Measurements from ENCODE around the gene CST3. TPM values are rescaled to one million over a fixed set of nuclear protein-coding genes. Genes with fewer than 3 reads are reported as not detected.

Gene CST3
- total RNA-seq, 1 donor from 2014 or later, result 82.7 TPM

GRCh38 chr20:23683281-23683680 is 45.5 kb upstream of the CST3 start:
- FAIRE-seq, result no peak
- TF ChIP-seq CTCF (IDR thresholded peaks at IDR 0.05; ENCODE audit: insufficient read depth, low read length, severe bottlenecking), result no peak

GRCh38 chr20:23680146-23680545 is 42.4 kb upstream of the CST3 start:
- FAIRE-seq (peak; percentile 83), DNase-seq (ENCODE audit: low read depth) (no peak)
- H3K27me3 ChIP-seq (ENCODE audit: control insufficient read depth, insufficient read depth, low read length), result no peaks in the 10 kb centered on the region
- no peak overlapping the region for H3K4me3 ChIP-seq (ENCODE audit: low read depth, low read length)
- H3K36me3 ChIP-seq (ENCODE audit: control insufficient read depth, insufficient read depth, low read length), result no peaks in the 10 kb centered on the region
- no peak for TF ChIP-seq CTCF (IDR thresholded peaks at IDR 0.05; ENCODE audit: insufficient read depth, low read length, severe bottlenecking)

More at GRCh38 chr20:23683281-23683680, 45.5 kb upstream of the CST3 start:
- Histone ChIP-seq H3K27me3 (ENCODE audit: control insufficient read depth, insufficient read depth, low read length) (no peaks in the 10 kb centered on the region), H3K4me3 (ENCODE audit: low read depth, low read length) (no peak overlapping the region), H3K36me3 (ENCODE audit: control insufficient read depth, insufficient read depth, low read length) (no peaks in the 10 kb centered on the region)
- DNase-seq (ENCODE audit: low read depth), result no peak

- FAIRE-seq, result peak; percentile 28
Observed at GRCh38 chr20:23679133-23680092, 41.7 kb upstream of the CST3 start.

GRCh38 chr20:23673209-23673608 is 35.5 kb upstream of the CST3 start:
- H3K36me3 ChIP-seq (ENCODE audit: control insufficient read depth, insufficient read depth, low read length), result no peaks in the 10 kb centered on the region
- TF ChIP-seq CTCF (IDR thresholded peaks at IDR 0.05; ENCODE audit: insufficient read depth, low read length, severe bottlenecking), result no peak
- DNase-seq (ENCODE audit: low read depth) (no peak), FAIRE-seq (no peak)
- no peaks in the 10 kb centered on the region for H3K27me3 ChIP-seq (ENCODE audit: control insufficient read depth, insufficient read depth, low read length)
- H3K4me3 ChIP-seq (ENCODE audit: low read depth, low read length), result no peak overlapping the region

More at GRCh38 chr20:23679133-23680092, 41.7 kb upstream of the CST3 start:
- Histone ChIP-seq H3K27me3 (ENCODE audit: control insufficient read depth, insufficient read depth, low read length) (no peaks in the 10 kb centered on the region), H3K4me3 (ENCODE audit: low read depth, low read length) (no peak overlapping the region), H3K36me3 (ENCODE audit: control insufficient read depth, insufficient read depth, low read length) (no peaks in the 10 kb centered on the region)
- peak; percentile 32 for DNase-seq (ENCODE audit: low read depth)
- TF ChIP-seq CTCF (IDR thresholded peaks at IDR 0.05; ENCODE audit: insufficient read depth, low read length, severe bottlenecking), result no peak

- TF ChIP-seq CTCF (IDR thresholded peaks at IDR 0.05; ENCODE audit: insufficient read depth, low read length, severe bottlenecking), result no peak
- no peak for DNase-seq (ENCODE audit: low read depth)
- H3K27me3 ChIP-seq (ENCODE audit: control insufficient read depth, insufficient read depth, low read length), result no peaks in the 10 kb centered on the region
- no peak overlapping the region for H3K4me3 ChIP-seq (ENCODE audit: low read depth, low read length)
- FAIRE-seq, result no peak
- no peaks in the 10 kb centered on the region for H3K36me3 ChIP-seq (ENCODE audit: control insufficient read depth, insufficient read depth, low read length)
Observed at GRCh38 chr20:23672158-23672557, 34.4 kb upstream of the CST3 start.
